ELR (cell line): ENCODE results near the gene APBA3.
"Not testable (repeated sequence)": the region's sequence is repeated elsewhere in the genome, so short reads cannot be mapped to it uniquely, and the experiment has no call there.

Experiments used
- DNase-seq: peaks from one replicate; pipeline ENCODE4 v3.0.0-alpha.2; 2015; ENCODE audit warnings: low read depth

Gene APBA3

DNA sequence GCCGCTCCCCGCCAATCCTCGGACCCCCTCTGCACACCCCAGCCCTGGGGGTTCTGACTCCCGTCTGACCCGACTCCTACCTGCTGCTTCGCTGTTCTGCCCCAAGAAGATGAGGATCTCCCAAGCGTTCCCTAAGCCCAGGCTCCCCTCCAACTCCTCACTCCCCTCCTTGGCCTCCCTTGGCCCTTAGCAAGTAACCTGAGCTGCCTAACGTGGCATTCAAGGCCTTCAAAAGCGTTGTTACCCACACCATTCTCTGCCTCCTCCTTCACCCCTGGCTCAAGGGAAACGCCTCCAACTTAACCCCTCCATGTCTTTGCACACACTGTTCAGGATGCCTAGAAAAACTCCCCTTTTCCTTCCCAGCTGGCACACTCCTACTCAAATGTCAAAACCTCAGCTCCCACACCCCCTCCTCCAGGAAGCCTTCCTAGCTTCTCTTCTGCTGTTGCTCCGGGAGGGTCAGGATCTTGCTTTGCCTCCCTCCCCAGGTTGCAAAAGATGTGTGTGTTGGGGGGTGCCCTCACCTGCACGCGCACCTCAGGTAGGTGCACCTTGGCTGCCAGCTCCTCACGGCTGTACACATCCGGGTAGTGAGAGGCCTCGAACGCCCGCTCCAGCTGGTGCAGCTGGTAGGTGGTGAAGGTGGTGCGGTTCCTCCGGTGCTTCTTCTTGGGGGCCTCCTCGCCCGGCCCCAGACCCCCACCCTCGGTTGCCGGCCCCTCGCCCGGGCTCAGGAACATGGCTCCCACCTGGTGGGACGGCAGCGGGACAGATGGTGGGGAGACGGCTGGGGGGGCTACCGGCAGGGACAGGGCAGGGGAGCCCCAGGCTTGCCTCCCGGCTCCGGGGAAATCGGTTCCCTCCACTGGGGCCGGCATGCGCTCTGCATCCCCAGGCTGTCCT lies 9.8 kb upstream of the APBA3 start:
- no peak for DNase-seq

DNA sequence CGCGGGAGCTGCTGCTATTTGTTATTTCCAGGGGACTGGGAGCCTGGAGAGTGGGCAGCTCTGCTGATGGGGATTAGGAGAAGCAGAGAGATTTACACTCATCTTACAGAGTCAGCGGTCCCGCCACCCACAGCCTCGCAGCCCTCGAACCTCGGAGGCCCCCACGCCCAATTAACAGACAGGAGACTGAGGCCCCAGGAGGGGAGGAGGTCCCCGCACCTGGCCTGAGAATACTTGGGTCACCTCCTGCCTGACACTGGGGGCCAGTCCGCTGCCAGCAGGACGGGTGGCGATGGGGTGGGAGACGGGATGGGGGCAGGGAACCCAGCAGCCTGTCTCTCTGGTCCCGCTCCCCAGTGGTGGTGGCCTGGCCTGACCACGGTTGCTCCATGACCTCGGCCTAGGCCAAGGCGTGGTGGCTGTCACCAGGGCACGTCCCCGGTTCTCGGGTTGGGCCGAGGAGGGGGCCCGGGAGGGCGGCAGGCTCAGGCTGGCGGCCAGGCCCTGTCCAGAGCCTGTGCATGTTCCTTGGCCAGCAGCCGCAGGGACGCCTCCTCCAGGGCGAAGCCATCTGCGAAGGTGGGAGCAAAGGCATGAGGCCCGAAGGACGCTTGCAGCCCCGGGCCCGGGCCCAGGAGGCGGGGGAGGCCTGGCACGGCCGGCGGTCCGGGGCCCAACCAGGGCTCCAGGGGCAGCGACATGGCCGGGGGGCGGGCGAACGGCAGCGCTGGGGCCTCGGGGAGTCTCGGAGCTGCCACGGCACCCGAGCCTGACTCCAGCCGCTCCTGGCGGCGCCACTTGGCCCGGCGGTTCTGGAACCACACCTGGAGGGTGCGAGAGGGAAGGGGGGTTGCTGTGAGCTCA lies 8.9 kb upstream of the APBA3 start:
- no peak for DNase-seq

DNA sequence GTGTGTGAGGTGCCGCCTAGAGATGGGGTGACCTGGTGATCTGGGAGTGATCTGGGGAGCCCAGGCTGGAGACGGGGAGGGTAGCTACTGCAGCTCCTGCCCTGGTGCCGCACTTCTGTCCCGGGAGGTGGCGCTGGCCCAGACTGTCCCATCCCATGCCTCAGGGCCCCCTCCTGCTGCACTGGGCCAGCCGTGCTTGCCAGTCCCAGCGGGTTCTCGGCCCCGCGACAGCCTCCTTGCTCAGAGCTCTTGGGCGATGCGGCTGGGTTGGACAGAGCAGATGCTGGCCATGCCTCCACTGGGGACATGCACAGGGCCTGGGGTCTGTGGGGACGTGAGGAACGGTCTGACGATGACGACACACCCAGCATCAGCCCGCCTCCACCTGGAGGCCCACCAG lies 8.0 kb upstream of the APBA3 start:
- no peak for DNase-seq

DNA sequence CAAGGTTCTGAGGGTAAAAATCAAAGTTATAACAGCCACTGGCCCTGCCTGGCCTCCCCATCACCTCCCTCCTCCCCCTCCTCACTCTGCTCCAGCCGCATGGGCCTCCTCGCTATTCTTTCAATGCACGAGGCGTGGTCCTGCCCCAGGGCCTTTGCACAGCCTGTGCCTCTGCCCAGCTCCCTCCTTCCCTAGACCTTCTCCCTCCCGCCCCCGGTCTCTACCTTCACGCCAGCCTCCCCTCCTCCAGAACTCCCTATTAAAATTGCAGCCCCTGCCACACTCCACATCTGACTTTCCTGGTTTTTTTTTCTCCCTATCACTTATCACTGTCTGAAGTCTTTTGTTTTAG lies 7.2 kb upstream of the APBA3 start:
- no peak for DNase-seq

DNA sequence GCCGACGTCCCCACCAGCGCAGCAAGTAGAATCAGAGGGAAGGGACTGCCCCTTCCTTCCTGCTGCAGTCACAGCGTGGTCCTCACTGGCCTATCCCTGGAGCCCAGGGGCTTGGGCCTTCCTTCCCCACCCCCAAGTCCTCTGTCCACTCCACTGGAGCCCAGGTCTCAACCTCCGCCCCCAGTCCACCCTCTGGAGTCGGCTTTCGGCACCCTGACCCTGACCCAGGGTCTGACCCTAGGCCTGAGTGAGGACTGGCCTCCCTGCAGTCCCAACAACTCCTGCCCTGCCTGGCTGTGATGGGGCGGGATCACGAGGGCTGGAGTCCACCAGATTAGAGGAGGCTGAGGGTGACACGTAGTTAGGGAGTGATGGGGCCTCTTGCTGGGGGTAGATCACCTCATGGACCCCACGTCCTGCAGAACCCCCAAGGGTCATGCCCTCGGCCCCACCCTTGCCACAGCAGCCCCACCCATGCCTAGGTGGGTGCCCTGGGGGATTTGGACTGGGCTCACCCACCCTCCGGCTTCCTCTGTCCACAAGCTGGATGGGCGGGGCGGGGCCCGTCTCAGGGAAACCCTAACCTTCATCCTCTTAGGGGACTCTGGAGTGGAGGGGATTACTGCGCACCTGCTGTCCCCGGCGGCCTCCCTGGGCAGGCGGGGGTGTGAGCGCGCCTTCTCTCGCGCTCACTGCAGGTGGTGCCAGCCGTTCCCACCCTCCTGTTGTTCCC lies 6.7 kb upstream of the APBA3 start:
- DNase-seq = no peak

DNA sequence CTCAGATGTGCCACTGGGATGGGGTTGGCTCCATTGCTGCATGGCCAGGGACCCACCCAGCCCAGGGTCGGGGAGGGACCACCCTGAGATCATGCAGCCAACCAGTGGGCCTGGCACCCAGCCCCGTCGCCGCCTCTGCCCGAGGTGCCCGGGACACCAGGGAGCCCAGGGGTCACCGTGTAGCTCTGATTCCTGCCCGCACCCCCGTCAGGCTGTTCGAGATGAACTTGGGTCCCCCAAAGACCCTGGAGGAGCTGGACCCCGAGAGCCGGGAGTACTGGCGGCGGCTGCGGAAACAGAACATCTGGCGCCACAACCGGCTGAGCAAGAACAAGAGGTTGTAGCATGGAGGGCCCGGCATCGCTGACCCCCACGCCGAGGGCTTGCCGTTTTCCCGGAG lies 5.6 kb upstream of the APBA3 start:
- DNase-seq = no peak

DNA sequence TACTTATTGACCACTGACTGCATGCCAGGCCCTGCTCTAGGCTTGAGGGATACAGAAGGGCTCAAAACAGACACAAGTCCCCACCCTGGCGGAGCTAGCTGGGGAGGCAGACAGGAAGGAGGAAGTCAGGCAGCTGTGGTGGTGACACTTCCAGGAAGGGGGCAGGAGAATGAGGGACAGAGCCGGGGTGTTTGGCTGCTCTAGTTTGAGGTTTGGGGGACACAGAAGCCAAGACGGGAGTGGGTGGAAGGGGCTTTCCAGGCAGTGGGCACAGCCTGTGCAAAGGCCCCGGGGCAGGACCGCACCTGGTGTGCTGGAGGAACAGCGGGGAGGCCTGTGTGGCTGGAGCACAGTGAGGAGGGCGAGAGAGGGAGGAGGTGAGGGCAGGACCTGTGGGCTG lies 5.0 kb upstream of the APBA3 start:
- DNase-seq = no peak

DNA sequence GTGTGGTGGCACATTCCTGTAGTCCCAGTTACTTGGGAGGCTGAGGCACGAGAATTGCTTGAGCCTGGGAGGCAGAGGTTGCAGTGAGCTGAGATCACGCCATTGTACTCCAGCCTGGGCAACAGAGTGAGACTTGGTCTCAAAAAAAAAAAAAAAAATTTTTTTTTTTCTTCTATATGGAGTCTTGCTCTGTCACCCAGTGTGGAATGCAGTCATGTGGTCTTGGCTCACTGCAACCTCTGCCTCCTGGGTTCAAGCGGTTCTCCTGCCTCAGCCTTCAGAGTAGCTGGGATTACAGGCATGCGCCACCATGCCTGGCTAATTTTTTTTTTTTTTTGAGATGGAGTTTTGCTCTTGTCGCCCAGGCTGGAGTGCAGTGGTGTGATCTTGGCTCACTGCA lies 4.3 kb upstream of the APBA3 start:
- peak; percentile 56 for DNase-seq

DNA sequence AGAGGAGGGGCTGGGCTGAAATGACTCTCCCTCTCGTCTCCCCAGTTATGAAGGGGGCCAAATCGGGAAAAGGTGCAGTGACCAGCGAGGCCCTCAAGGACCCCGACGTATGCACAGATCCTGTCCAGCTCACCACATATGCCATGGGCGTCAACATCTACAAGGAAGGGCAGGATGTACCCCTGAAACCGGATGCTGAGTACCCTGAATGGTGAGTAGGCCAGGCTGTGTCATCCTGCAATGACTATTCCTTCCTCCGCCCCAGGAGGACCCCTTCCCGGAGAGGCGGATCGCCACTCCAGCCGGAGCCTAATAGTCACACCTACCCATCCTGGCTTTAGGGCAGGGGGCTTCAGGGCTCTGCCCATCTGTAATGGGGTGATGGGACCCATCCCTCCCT lies 3.6 kb upstream of the APBA3 start:
- peak; percentile 74 for DNase-seq

DNA sequence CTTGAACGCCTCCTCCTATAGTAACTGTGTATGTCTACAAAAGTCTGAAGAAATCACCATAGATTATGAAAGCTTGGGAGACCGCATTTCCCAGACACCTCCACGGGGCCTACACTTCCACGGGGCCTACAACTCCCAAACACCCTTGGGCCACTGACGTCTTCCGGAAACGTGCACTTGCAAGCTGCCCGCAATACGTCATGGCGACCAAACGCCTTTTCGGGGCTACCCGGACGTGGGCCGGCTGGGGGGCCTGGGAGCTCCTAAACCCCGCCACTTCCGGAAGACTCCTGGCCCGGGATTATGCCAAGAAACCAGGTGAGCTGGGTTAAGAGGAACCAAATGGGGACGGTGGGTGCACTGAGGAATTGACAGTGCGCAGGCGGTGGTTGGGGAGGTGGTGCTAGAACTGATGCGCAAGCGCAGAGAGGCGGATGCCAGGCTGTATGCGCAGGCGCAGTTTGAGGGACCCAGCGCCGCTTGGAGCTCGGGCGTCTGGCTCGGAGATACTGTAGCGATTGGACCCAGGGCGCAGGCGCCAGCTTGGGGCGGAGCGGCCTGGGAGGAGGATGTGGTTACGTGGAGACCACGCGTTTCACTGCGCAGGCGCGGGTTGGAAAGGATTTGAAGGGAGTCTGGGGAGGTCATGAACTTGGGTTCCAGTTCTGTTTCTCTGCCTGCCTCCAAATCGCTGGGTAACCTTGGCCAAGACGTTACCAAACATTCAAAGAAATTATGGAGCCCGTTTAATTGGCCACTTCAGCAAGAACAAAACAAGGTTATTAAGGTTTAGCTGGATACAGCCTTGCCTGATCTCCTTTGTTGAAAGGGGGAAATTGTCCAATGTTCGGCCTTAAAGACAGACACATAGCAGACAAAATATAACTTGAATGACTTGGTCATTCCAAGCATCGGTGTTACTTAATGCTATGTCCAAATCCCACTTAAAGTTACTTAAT lies 1.3 kb upstream of the APBA3 start, which contains the start of gene MRPL54:
Gene MRPL54 (plus strand): TSS at position 182 of the 959 bp plus-strand sequence. CDS start 19 bp downstream, at position 201.
- peak; percentile 98 for DNase-seq

DNA sequence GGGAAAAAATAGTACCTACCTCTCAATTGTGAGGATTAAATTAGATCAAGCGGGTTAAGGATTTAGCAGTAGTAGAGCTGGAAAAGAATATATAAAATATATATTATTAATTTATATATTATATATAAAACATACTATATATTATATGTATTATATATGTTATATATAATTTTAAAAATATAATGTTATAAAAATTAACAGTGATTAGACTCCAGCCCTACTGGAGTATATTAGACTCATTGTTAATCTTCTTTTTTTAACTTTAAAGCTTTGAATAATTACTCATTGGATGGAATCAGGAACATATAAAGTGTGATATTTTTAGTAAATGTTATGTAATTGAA lies 610 bp upstream of the APBA3 start:
- DNase-seq = no peak

DNA sequence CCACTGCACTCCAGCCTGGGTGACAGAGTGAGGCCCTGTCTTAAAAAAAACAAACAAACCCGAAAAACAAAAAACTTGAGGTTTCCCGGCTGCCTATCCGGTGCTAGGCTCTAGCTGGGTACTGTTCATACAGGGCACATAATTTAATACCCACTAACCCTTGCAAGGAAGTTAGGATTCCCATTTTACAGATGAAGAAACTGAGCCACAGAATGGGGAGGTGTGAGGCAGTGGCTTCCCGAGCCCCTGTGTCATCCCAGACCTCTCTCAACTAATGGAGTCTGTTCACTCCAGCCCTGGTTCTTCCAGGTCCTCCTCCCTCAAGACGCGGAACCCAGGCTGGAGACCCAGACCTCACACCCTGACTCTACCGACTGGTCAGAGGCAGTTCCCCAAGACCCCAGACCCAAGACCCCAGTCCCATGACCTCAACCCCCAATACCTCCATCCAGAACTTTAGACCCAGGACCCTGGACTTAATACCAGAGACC lies 576 bp downstream of the APBA3 start:
- DNase-seq = peak; percentile 32

DNA sequence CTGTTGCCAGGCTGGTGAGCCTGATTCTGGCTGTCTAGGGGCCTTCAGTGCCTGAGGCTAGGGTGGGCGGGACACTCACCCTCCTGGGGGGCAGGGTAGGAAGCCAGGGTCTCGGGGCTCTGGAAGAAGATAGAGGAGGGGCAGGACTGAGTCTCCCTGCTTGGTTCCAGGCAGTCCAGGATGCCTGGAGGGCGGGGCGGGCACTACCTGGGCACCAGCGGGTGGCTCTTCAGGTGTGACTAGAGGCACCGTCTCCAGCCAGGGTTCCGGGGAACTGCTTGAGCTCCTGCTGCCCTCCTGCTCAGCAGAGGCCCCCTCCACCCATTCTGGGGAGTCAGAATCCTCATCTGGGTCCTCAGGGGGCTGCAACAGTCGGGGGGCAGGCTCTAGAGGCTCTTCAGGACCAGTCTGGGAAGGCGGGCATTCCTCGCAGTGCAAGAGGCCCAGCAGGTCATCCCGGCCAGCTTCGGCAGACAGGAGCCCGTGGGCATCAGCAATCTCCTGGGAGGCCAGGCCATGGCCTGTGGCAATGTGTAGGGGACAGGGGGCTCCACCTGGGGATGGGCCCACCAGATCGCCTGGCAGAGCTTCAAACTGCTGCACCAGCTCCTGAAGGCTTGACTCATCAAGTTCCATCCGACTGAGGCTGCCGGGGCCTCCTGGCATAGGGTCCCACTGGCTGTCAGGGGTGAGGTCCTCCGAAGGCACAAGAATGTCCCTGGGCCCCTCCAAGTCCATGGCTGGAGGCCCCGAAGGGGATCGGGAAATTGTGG lies 1.8 kb downstream of the APBA3 start:
- no peak for DNase-seq

DNA sequence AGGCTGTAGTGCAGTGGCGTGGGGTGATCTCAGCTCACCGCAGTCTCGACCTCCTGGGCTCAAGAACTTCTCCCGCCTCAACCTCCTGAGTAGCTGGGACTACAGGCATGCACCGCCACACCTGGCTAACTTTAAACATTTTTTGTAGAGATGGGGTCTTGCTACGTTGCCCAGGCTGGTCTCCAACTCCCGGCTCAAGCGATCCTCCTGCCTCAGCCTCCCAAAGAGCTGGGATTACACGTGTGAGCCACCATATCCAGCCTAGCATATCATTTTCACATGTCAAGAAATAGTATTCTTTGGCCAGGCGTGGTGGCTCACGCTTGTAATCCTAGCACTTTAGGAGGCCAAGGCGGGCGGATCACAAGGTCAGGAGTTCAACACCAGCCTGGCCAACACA lies 3.2 kb downstream of the APBA3 start:
- not testable (repeated sequence) for DNase-seq

DNA sequence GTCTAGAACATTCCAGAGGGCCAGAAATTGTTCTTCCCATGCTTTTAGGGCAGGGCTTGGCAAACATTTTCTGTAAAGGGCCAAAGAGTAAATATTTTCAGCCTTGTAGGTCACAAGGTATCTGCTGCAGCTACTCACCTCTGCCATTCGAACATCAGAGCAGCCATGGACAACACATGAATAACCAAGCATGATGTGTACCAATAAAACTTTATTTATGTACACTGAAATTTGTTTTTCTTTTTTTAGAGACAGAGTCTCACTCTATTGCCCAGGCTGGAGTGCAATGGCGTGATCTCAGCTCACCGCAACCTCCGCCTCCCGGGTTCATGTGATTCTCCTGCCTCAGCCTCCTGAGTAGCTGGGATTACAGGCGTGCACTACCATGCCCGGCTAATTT lies 3.8 kb downstream of the APBA3 start:
- DNase-seq = not testable (repeated sequence)

DNA sequence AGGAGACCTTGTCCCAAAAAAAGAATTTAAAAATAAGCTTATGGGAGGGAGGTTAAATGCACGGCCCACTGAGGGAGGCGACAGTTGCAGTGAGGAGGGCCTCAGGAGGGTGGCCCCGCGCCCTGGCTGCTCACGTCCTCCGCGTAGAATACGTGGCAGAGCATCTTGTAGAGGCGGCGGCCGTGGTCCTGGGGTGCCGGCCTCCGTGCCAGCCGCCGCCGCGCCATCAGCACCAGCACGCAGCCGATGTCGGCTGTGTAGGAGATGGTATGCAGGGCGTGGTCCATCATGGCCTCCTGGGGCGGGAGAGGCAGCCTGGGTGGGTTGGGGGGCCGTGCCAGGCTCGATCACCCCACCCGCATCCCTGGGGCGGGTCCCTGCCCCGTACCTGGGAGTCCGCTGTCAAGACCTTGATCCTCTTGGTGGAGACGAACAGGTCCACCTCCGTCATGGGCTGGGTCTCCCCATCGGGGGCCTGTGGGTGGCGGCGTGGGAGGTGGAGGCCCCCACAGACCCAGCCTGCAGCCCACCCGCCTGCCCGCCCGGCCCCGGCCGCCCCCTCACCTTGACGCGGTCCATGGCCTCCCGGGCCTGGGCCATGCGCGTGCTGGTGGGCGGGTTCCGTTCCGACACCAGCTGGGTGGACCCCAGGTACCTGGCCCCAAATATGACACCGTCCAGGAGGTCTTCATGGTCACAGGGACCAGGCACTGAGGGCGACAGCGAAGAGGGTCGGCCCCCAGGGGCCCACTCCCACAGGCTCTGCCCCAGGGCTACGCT lies 7.7 kb downstream of the APBA3 start:
- DNase-seq = no peak

DNA sequence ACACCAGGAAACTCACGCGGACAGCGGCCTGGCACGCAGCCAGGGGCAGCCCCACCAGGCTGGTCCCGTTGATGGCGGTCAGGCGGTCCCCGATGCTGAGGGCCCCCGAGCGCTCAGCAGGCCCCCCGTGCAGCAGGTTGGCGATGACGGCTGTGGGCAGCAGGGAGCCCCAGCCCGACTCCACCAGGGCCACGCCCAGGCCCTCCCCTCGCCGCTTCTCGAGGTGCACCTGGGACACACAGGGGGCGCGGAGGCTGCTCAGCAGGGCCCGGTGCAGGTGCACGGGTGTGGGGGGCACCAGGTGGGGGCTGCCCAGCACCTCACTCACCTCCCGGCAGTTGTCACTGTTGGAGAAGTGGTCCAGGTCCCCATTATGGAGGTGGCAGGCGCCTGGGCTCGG lies 9.0 kb downstream of the APBA3 start:
- DNase-seq = no peak

DNA sequence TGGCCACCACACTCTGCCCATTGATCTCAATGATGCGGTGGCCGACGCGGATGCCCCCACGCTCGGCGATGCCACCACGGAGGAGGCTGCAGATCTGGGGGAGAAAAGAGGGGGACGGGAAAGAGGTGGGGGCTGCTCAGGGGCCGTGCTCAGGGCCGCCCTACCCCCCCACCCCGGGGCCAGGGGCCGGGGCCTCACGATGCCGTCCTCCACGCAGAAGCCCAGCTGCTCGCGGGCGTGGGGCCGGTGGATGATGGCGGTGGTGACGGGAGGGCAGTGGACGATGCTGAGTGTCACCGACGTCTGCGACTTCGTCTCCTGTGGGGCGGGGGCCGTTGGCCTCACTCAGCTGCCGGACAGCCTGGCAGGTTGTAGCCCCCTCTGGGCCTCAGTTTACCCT lies 10.3 kb downstream of the APBA3 start:
- no peak for DNase-seq

DNA sequence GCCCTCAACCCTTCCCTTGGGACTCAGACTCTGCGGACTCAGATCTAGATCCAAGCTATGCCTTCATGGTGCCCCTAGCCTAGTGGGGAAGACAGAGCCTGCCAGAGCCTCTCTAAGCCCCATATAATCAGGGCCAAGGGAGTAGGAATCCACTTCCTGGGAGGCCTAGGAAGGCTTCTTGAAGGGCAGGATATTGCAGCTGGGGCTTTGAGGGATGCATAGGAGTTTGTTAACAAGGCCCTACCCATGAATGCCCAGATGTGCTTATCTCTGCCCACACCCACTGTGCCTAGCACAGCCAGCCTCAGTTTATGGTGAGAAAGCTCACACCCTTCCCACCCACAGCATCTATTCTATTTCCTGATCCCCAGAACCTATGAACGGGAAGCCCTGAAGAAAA lies 11.3 kb downstream of the APBA3 start:
- no peak for DNase-seq

DNA sequence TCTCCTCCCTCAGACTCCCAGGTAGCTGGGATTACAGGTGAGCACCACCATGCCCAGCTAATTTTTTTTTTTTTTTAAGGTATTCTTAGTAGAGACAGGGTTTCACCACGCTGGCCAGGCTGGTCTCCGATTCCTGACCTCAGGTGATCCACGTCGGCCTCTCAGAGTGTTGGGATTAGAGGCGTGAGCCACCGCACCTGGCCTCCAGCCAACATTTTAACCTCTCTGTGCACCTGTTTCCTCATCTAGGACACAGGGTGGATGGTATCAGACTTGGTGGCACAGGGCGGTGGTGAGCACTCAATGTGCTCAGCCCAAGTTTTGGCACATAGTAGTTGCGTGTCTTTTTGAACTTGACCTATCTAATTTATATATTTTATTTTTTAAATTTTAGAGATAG lies 12.5 kb downstream of the APBA3 start:
- DNase-seq = no peak
